H9 (cell line): ENCODE measurements around the gene NFIX. TPM values are rescaled to one million over a fixed set of nuclear protein-coding genes. Genes with fewer than 3 reads are reported as not detected.

Experiments
- DNase-seq: peaks from one replicate; pipeline ENCODE4 v3.0.0-alpha.2; 2017
- H2AFZ ChIP-seq: one replicate; pipeline ENCODE4 v1.6.1; 2013; ENCODE audit warnings: mild to moderate bottlenecking, low read length, control low read depth, moderate library complexity
- H2AK5ac ChIP-seq: 2 replicates; pipeline ENCODE4 v1.6.1; 2013; ENCODE audit warnings: low read length, control low read depth, mixed read lengths; ENCODE audit not compliant: insufficient read length
- H2BK120ac ChIP-seq: one replicate; pipeline ENCODE4 v1.6.1; 2013; ENCODE audit warnings: low read depth, mild to moderate bottlenecking, low read length, control low read depth, inconsistent platforms; ENCODE audit not compliant: poor library complexity, severe bottlenecking
- H2BK12ac ChIP-seq: 2 replicates; pipeline ENCODE4 v1.6.1; 2013; ENCODE audit warnings: low read length, control low read depth, mixed read lengths, low read depth; ENCODE audit not compliant: insufficient read length
- H2BK15ac ChIP-seq: 2 replicates; pipeline ENCODE4 v1.6.1; 2013; ENCODE audit warnings: low read depth, low read length, control low read depth
- H2BK20ac ChIP-seq: one replicate; pipeline ENCODE4 v1.6.1; 2013; ENCODE audit warnings: low read depth, mild to moderate bottlenecking, low read length, control low read depth, inconsistent platforms; ENCODE audit not compliant: poor library complexity, severe bottlenecking
- H2BK5ac ChIP-seq: 2 replicates; pipeline ENCODE4 v1.6.1; 2013; ENCODE audit warnings: low read length, control low read depth, mixed read lengths; ENCODE audit not compliant: insufficient read length
- H3K14ac ChIP-seq: 2 replicates; pipeline ENCODE4 v1.6.1; 2013; ENCODE audit warnings: low read length, control low read depth; ENCODE audit not compliant: insufficient read depth
- H3K18ac ChIP-seq: 2 replicates; pipeline ENCODE4 v1.6.1; 2013; ENCODE audit warnings: low read depth, mild to moderate bottlenecking, mixed read lengths, low read length, control low read depth; ENCODE audit not compliant: insufficient read length
- H3K23ac ChIP-seq: 2 replicates; pipeline ENCODE4 v1.6.1; 2013; ENCODE audit warnings: low read length, control low read depth, mixed read lengths, low read depth; ENCODE audit not compliant: insufficient read length
- H3K23me2 ChIP-seq: 2 replicates; pipeline ENCODE4 v1.6.1; 2013; ENCODE audit warnings: low read depth, mild to moderate bottlenecking, mixed read lengths, low read length, control low read depth; ENCODE audit not compliant: insufficient read length, poor library complexity, severe bottlenecking
- H3K27ac ChIP-seq: 2 replicates; pipeline ENCODE4 v1.5.1; 2013; ENCODE audit warnings: low read length, control low read depth, mixed read lengths, low read depth; ENCODE audit not compliant: insufficient read length
- H3K27me3 ChIP-seq: 2 replicates; pipeline ENCODE4 v1.6.1; 2013; ENCODE audit warnings: low read length, control low read depth, inconsistent platforms; ENCODE audit not compliant: insufficient read depth
- H3K4ac ChIP-seq: 2 replicates; pipeline ENCODE4 v1.6.1; 2013; ENCODE audit warnings: low read depth, mild to moderate bottlenecking, control low read depth, inconsistent platforms, low read length, moderate library complexity
- H3K4me1 ChIP-seq: 2 replicates; pipeline ENCODE4 v1.6.1; 2013; ENCODE audit warnings: low read length, control low read depth, inconsistent platforms; ENCODE audit not compliant: insufficient read depth
- H3K4me2 ChIP-seq: 2 replicates; pipeline ENCODE4 v1.6.1; 2013; ENCODE audit warnings: low read length, control low read depth, mixed read lengths; ENCODE audit not compliant: insufficient read length, insufficient read depth
- H3K56ac ChIP-seq: 2 replicates; pipeline ENCODE4 v1.6.1; 2013; ENCODE audit warnings: low read depth, mild to moderate bottlenecking, mixed read lengths, low read length, control low read depth; ENCODE audit not compliant: insufficient read length
- H3K79me1 ChIP-seq: 2 replicates; pipeline ENCODE4 v1.6.1; 2013; ENCODE audit warnings: low read depth, mild to moderate bottlenecking, moderate library complexity, low read length, control low read depth, inconsistent platforms; ENCODE audit not compliant: insufficient read depth, poor library complexity, severe bottlenecking
- H3K79me2 ChIP-seq: 2 replicates; pipeline ENCODE4 v1.6.1; 2013; ENCODE audit warnings: low read length, control low read depth, inconsistent platforms; ENCODE audit not compliant: insufficient read depth
- H3K9ac ChIP-seq: 2 replicates; pipeline ENCODE4 v1.6.1; 2013; ENCODE audit warnings: low read length, control low read depth, mixed read lengths; ENCODE audit not compliant: insufficient read length; ENCODE audit errors: extremely low read depth
- H3K9me3 ChIP-seq: one replicate; pipeline ENCODE4 v1.6.1; 2013; ENCODE audit warnings: low read depth, low read length, inconsistent platforms; ENCODE audit not compliant: control insufficient read depth
- H3T11ph ChIP-seq: one replicate; pipeline ENCODE4 v1.6.1; 2013; ENCODE audit warnings: mild to moderate bottlenecking, low read length, control low read depth, inconsistent platforms
- H4K20me1 ChIP-seq: one replicate; pipeline ENCODE4 v1.6.1; 2013; ENCODE audit not compliant: control insufficient read depth, insufficient read length, insufficient read depth
- H4K5ac ChIP-seq: 2 replicates; pipeline ENCODE4 v1.6.1; 2013; ENCODE audit warnings: low read depth, mild to moderate bottlenecking, mixed read lengths, low read length, control low read depth; ENCODE audit not compliant: insufficient read length
- H4K8ac ChIP-seq: replicated peaks from 2 replicates; pipeline ENCODE4 v1.6.1; 2013; ENCODE audit warnings: low read length, control low read depth, mixed read lengths, low read depth; ENCODE audit not compliant: insufficient read length
- H4K91ac ChIP-seq: 2 replicates; pipeline ENCODE4 v1.6.1; 2013; ENCODE audit warnings: low read depth, mild to moderate bottlenecking, moderate library complexity, mixed read lengths, low read length, control low read depth; ENCODE audit not compliant: insufficient read length
- H3K27ac Mint-ChIP-seq, 3 experiments: 2 replicates in 2 of 3; 3 replicates in 1 of 3; pipeline ENCODE4 v1.8.0; 2020 to 2021; ENCODE audit warnings: mixed read lengths in 3 of 3, mild to moderate bottlenecking in 1 of 3, moderate library complexity in 1 of 3
- H3K27me3 Mint-ChIP-seq: 2 replicates; pipeline ENCODE4 v1.8.0; 2021; ENCODE audit warnings: low read depth, mild to moderate bottlenecking, moderate library complexity, mixed read lengths
- H3K36me3 Mint-ChIP-seq, 3 experiments: 2 replicates in 2 of 3; 3 replicates in 1 of 3; pipeline ENCODE4 v1.8.0; 2020 to 2021; ENCODE audit warnings: low read depth in 3 of 3, mixed read lengths in 3 of 3; ENCODE audit not compliant: insufficient read depth in 1 of 3
- H3K4me1 Mint-ChIP-seq, 2 experiments: 2 replicates each; pipeline ENCODE4 v1.8.0; 2020; ENCODE audit warnings: mixed read lengths in 2 of 2
- H3K4me3 Mint-ChIP-seq, 2 experiments: 2 replicates in 1 of 2; 3 replicates in 1 of 2; pipeline ENCODE4 v1.8.0; 2020 to 2021; ENCODE audit warnings: mild to moderate bottlenecking in 2 of 2, mixed read lengths in 2 of 2, moderate library complexity in 1 of 2
- H3K9me3 Mint-ChIP-seq, 2 experiments: 2 replicates in 1 of 2; 3 replicates in 1 of 2; pipeline ENCODE4 v1.8.0; 2020; ENCODE audit warnings: mild to moderate bottlenecking in 2 of 2, mixed read lengths in 2 of 2, moderate library complexity in 1 of 2
- WGBS: extraction: QIAGEN DNeasy Blood & Tissue Kit; methylation state at CpG from one replicate; pipeline ENCODE4 v1.1.7; 2013; ENCODE audit warnings: missing lambda C conversion rate, low lambda C conversion rate, mixed read lengths; ENCODE audit not compliant: insufficient read length; ENCODE audit errors: extremely low coverage; 5-methylcytosine and 5-hydroxymethylcytosine counted together
- total RNA-seq: library from RNA; stranded (reverse); gene quantifications from 2 replicates; pipeline ENCODE4 v1.2.1, GENCODE V29; 2021
- TF ChIP-seq, protein P1 (sequence below): fragments of 200-600 bp; sonication (generic); conservative IDR thresholded peaks from 3 replicates; pipeline ENCODE4 v1.8.0; 2021; ENCODE audit warnings: antibody characterized with exemption, mild to moderate bottlenecking

Gene NFIX
- total RNA-seq, 1 experiment from 2014 or later = 0.31 TPM

GRCh38 chr19:13035820-13036365 lies 40.6 kb downstream of the NFIX start:
- H4K8ac ChIP-seq = no peak overlapping the region
- no peak overlapping the region for H3K23ac ChIP-seq
- no peaks in the 10 kb centered on the region for H3K9me3 Mint-ChIP-seq
- H3K4me1 Mint-ChIP-seq = peaks cover 2 to 7% of the 10 kb centered on the region in 2 experiments
- no peak overlapping the region for H3K27ac ChIP-seq
- H3K18ac ChIP-seq = no peak overlapping the region
- H2BK15ac ChIP-seq = no peak overlapping the region
- no peak overlapping the region for H2BK5ac ChIP-seq
- H2BK12ac ChIP-seq = no peak overlapping the region
- no peak overlapping the region for H2AK5ac ChIP-seq
- H3K4me3 Mint-ChIP-seq = no peak overlapping the region
- no peaks in the 10 kb centered on the region for H3K4me1 ChIP-seq
- TF ChIP-seq, protein P1, sequence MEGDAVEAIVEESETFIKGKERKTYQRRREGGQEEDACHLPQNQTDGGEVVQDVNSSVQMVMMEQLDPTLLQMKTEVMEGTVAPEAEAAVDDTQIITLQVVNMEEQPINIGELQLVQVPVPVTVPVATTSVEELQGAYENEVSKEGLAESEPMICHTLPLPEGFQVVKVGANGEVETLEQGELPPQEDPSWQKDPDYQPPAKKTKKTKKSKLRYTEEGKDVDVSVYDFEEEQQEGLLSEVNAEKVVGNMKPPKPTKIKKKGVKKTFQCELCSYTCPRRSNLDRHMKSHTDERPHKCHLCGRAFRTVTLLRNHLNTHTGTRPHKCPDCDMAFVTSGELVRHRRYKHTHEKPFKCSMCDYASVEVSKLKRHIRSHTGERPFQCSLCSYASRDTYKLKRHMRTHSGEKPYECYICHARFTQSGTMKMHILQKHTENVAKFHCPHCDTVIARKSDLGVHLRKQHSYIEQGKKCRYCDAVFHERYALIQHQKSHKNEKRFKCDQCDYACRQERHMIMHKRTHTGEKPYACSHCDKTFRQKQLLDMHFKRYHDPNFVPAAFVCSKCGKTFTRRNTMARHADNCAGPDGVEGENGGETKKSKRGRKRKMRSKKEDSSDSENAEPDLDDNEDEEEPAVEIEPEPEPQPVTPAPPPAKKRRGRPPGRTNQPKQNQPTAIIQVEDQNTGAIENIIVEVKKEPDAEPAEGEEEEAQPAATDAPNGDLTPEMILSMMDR = no peak
- peaks cover 93% of the 10 kb centered on the region for H3K27me3 Mint-ChIP-seq
- H3T11ph ChIP-seq = no peak overlapping the region
- H2BK20ac ChIP-seq = no peak overlapping the region
- H3K4me2 ChIP-seq = no peak overlapping the region
- no peak overlapping the region for H3K4ac ChIP-seq
- H2BK120ac ChIP-seq = no peak overlapping the region
- H3K56ac ChIP-seq = no peak overlapping the region
- no peak for DNase-seq
- H3K23me2 ChIP-seq = no peaks in the 10 kb centered on the region
- H3K14ac ChIP-seq = no peak overlapping the region
- H3K36me3 Mint-ChIP-seq = no peaks in the 10 kb centered on the region
- H2AFZ ChIP-seq = no peak overlapping the region
- H4K5ac ChIP-seq = no peak overlapping the region
- no peaks in the 10 kb centered on the region for H3K79me2 ChIP-seq
- no peaks in the 10 kb centered on the region for H3K79me1 ChIP-seq
- no peaks in the 10 kb centered on the region for H4K20me1 ChIP-seq
- H3K9ac ChIP-seq = no peak overlapping the region
- no peaks in the 10 kb centered on the region for H3K9me3 ChIP-seq
- H3K27me3 ChIP-seq = peaks cover 4% of the 10 kb centered on the region; the same call in 1 of the 2 replicates
- no peak overlapping the region for H4K91ac ChIP-seq
- no CpG with 5 or more reads among the region's 13 CpGs for WGBS
- H3K27ac Mint-ChIP-seq = no peak overlapping the region
